ENCODE measurements around the gene TP53. TPM values are rescaled to one million over a fixed set of nuclear protein-coding genes. Genes with fewer than 3 reads are reported as not detected.

The TP53 gene
- total RNA-seq, 2 experiments from 2014 or later: 69.2 to 172 TPM

DNA sequence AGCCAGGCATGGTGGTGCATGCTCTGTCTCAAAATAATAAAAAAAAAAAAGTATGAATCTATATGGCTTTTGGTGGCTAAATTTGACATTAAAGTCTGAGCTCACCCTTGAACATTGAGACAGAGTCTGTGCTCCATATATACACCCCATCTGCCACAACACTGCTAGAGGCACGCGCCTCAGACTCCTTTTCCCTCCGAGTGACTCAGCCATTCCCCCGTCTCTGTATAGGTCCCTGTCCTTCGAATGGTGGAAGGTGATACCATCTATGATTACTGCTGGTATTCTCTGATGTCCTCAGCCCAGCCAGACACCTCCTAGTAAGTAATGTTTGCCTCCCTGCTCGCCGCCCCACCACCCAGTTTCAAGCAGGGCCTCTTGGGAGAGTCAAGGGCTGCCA lies 13.2 kb upstream of the TP53 start:
- Histone ChIP-seq H3K79me2 (ENCODE audit: insufficient read depth, low read depth, low read length) (no peaks in the 10 kb centered on the region), H3K27ac (ENCODE audit: low read depth, low read length, poor library complexity, severe bottlenecking) (no peak overlapping the region), H3K4me2 (ENCODE audit: low read length) (no peak overlapping the region), H4K20me1 (ENCODE audit: insufficient read depth, low read length) (no peaks in the 10 kb centered on the region; the same call in 1 of the 2 replicates), H3K36me3 (ENCODE audit: insufficient read depth, low read length) (peaks cover 26% of the 10 kb centered on the region), H3K9me3 (ENCODE audit: low read length) (no peaks in the 10 kb centered on the region), H3K9me2 (ENCODE audit: insufficient read depth, low read length) (no peaks in the 10 kb centered on the region), H3K4me3 (ENCODE audit: low read depth, low read length, poor library complexity, severe bottlenecking) (no peak overlapping the region), H2AFZ (ENCODE audit: low read length) (no peak overlapping the region), H3K4me1 (ENCODE audit: insufficient read depth, low read length, poor library complexity, severe bottlenecking) (no peaks in the 10 kb centered on the region)
- TF ChIP-seq EZH2phosphoT487 (IDR thresholded peaks at IDR 0.05; ENCODE audit: borderline replicate concordance, low read depth, low read length): no peak
- TF ChIP-seq, protein P1, sequence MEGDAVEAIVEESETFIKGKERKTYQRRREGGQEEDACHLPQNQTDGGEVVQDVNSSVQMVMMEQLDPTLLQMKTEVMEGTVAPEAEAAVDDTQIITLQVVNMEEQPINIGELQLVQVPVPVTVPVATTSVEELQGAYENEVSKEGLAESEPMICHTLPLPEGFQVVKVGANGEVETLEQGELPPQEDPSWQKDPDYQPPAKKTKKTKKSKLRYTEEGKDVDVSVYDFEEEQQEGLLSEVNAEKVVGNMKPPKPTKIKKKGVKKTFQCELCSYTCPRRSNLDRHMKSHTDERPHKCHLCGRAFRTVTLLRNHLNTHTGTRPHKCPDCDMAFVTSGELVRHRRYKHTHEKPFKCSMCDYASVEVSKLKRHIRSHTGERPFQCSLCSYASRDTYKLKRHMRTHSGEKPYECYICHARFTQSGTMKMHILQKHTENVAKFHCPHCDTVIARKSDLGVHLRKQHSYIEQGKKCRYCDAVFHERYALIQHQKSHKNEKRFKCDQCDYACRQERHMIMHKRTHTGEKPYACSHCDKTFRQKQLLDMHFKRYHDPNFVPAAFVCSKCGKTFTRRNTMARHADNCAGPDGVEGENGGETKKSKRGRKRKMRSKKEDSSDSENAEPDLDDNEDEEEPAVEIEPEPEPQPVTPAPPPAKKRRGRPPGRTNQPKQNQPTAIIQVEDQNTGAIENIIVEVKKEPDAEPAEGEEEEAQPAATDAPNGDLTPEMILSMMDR (conservative IDR thresholded peaks at IDR 0.05; ENCODE audit: low read length): no peak
- intact Hi-C loops (cut with micrococcal nuclease; ENCODE audit: unreplicated experiment): no loop called here
- ChIA-PET POLR2A (interaction anchor here (0.6 kb wide), 1 partner anchor 179 kb away, joined by 3 read pairs; no protein-coding TSS in a partner anchor), CTCF (ENCODE audit: unreplicated experiment) (no interaction called here)
- no TSS peak for BruUV-seq (replicated peaks)
- DNase-seq (ENCODE audit: low spot score): no peak

DNA sequence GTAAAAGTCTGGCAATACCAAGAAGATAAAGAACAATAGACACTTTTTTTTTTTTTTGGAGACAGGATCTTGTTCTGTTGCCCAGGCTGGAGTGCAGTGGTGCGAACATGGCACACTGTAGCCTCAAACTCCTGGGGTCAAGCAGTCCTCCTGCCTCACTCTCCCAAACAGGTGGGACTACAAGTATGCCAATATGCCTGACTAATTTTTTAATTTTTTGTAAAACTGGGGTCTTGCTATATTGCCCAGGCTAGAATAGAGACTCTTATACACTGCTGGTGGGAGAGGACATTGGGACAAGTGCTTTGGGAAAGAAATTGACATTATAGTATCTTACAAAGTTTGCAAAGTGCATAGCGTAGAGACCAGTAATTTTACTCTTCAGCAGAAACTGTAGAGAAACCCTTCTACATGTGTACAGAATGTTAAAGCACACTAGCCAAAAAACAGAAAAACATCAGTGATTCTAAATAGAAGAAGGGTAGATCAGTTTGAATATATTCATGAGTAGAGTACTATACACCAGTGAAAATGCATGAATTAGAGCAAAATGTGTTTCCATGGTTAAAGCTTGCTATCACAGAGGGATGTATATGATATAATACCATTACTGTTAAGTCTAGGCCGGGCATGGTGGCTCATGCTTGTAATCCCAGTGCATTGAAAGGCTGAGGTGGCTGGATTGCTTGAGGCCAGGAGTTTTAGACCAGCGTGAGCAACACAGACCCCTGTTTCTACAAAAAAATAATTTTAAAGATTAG lies 10.7 kb upstream of the TP53 start:
- BruUV-seq (replicated peaks): no TSS peak
- CTCF ChIA-PET (ENCODE audit: unreplicated experiment): no interaction called here
- H3K27ac ChIP-seq (ENCODE audit: low read depth, low read length, poor library complexity, severe bottlenecking): no peak overlapping the region
- H2AFZ ChIP-seq (ENCODE audit: low read length): no peak overlapping the region
- TF ChIP-seq, protein P1 (conservative IDR thresholded peaks at IDR 0.05; ENCODE audit: low read length): no peak
- TF ChIP-seq EZH2phosphoT487 (IDR thresholded peaks at IDR 0.05; ENCODE audit: borderline replicate concordance, low read depth, low read length): no peak
- POLR2A ChIA-PET: no interaction called here
- H4K20me1 ChIP-seq (ENCODE audit: insufficient read depth, low read length): no peaks in the 10 kb centered on the region
- no peak for DNase-seq (ENCODE audit: low spot score)
- no peaks in the 10 kb centered on the region for H3K79me2 ChIP-seq (ENCODE audit: insufficient read depth, low read depth, low read length)
- H3K36me3 ChIP-seq (ENCODE audit: insufficient read depth, low read length): peaks cover 35% of the 10 kb centered on the region
- intact Hi-C loops (cut with micrococcal nuclease; ENCODE audit: unreplicated experiment): no loop called here
- H3K4me1 ChIP-seq (ENCODE audit: insufficient read depth, low read length, poor library complexity, severe bottlenecking): no peaks in the 10 kb centered on the region
- H3K4me3 ChIP-seq (ENCODE audit: low read depth, low read length, poor library complexity, severe bottlenecking): no peak overlapping the region
- H3K4me2 ChIP-seq (ENCODE audit: low read length): no peak overlapping the region
- H3K9me2 ChIP-seq (ENCODE audit: insufficient read depth, low read length): no peaks in the 10 kb centered on the region
- H3K9me3 ChIP-seq (ENCODE audit: low read length): no peaks in the 10 kb centered on the region

DNA sequence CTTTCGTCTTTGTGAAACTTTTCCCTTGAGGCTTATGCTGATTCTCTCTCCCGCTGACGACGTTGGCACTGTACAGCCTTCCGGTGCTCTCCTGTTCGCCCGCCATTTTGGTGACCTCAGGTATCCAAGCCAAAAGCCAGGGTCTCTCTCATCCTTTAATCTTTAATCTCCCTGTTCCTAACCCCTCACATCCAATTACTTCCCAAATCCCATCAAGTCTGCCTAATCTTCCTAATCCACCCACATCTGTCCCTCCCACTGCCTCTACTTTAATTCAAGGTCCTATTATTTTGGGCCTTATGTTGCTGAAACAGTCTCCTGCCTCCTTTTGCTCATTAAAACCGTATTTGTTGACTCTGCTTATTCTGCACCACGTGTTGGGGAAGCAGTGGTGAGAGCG lies 8.3 kb upstream of the TP53 start:
- no TSS peak for BruUV-seq (replicated peaks)

More for the DNA sequence above, 8.3 kb upstream of the TP53 start:
- no peak overlapping the region for H3K27ac ChIP-seq (ENCODE audit: low read depth, low read length, poor library complexity, severe bottlenecking)
- H3K9me2 ChIP-seq (ENCODE audit: insufficient read depth, low read length): no peaks in the 10 kb centered on the region
- POLR2A ChIA-PET: no interaction called here
- H3K4me3 ChIP-seq (ENCODE audit: low read depth, low read length, poor library complexity, severe bottlenecking): no peak overlapping the region
- H3K4me2 ChIP-seq (ENCODE audit: low read length): no peak overlapping the region
- H3K4me1 ChIP-seq (ENCODE audit: insufficient read depth, low read length, poor library complexity, severe bottlenecking): no peaks in the 10 kb centered on the region
- intact Hi-C loops (cut with micrococcal nuclease; ENCODE audit: unreplicated experiment): no loop called here
- TF ChIP-seq, protein P1 (conservative IDR thresholded peaks at IDR 0.05; ENCODE audit: low read length): no peak
- no peak for TF ChIP-seq EZH2phosphoT487 (IDR thresholded peaks at IDR 0.05; ENCODE audit: borderline replicate concordance, low read depth, low read length)
- no peaks in the 10 kb centered on the region for H3K9me3 ChIP-seq (ENCODE audit: low read length)
- H3K79me2 ChIP-seq (ENCODE audit: insufficient read depth, low read depth, low read length): no peaks in the 10 kb centered on the region
- peaks cover 29% of the 10 kb centered on the region for H3K36me3 ChIP-seq (ENCODE audit: insufficient read depth, low read length)
- H2AFZ ChIP-seq (ENCODE audit: low read length): no peak overlapping the region
- DNase-seq (ENCODE audit: low spot score): no peak
- CTCF ChIA-PET (ENCODE audit: unreplicated experiment): no interaction called here
- no peaks in the 10 kb centered on the region for H4K20me1 ChIP-seq (ENCODE audit: insufficient read depth, low read length)

All from OCI-LY7 (cell line).